Upper lobe of left lung (tissue), 6 donors: ENCODE data around the gene ADAMTSL5. TPM values are rescaled to one million over a fixed set of nuclear protein-coding genes. Genes with fewer than 3 reads are reported as not detected.
A peak's percentile ranks its signal among the peaks of the same experiment; 100 is the strongest.
"Not testable (repeated sequence)": the region's sequence is repeated elsewhere in the genome, so short reads cannot be mapped to it uniquely, and the experiment has no call there.

Experiments used
- ATAC-seq, 2 donors: fragments of 200-7000 bp; cut with Tn5 transposase; one replicate each; pipeline ENCODE4 v1.9.1; 2022; ENCODE audit warnings: mild to moderate bottlenecking in 2 of 2, moderate library complexity in 2 of 2; ENCODE audit not compliant: low FRiP score in 2 of 2
- DNase-seq, 2 donors: peaks; one replicate each; pipeline ENCODE4 v3.0.0-alpha.2; 2019 to 2020
- H3K27ac ChIP-seq, 4 donors: fragments of 200-600 bp; sonication (generic); one replicate each; pipeline ENCODE4 v1.5.1; 2016 to 2019
- H3K27me3 ChIP-seq, 4 donors: fragments of 200-600 bp; sonication (generic); one replicate each; pipeline ENCODE4 v1.5.1; 2017 to 2019
- H3K36me3 ChIP-seq, 4 donors: fragments of 200-600 bp; sonication (generic); one replicate each; pipeline ENCODE4 v1.5.1; 2016 to 2019
- H3K4me1 ChIP-seq, 4 donors: fragments of 200-600 bp; sonication (generic); one replicate each; pipeline ENCODE4 v1.5.1; 2018 to 2019
- H3K4me3 ChIP-seq, 4 donors: fragments of 200-600 bp; sonication (generic); one replicate each; pipeline ENCODE4 v1.5.1; 2017 to 2019; ENCODE audit warnings: mild to moderate bottlenecking in 2 of 4, moderate library complexity in 1 of 4
- H3K9me3 ChIP-seq, 4 donors: fragments of 200-600 bp; sonication (generic); one replicate each; pipeline ENCODE4 v1.5.1; 2018 to 2019
- EP300 ChIP-seq, 4 donors: sonication (generic); formaldehyde crosslinking; IDR thresholded peaks; one replicate each; pipeline ENCODE4 v1.5.1; 2017; ENCODE audit warnings: antibody characterized with exemption in 4 of 4, control low read depth in 2 of 4
- POLR2A ChIP-seq, 4 donors: fragments of 450-650 bp; IDR thresholded peaks; one replicate each; pipeline ENCODE4 v1.5.1; 2016 to 2017; ENCODE audit warnings: antibody characterized with exemption in 4 of 4, mild to moderate bottlenecking in 2 of 4
- POLR2AphosphoS5 ChIP-seq, 2 donors: sonication (generic); formaldehyde crosslinking; IDR thresholded peaks; one replicate each; pipeline ENCODE4 v1.5.1; 2017; ENCODE audit warnings: antibody characterized with exemption in 2 of 2
- WGBS, 2 donors: methylation state at CpG; one replicate each; pipeline ENCODE4 v1.1.5; 2017 to 2018; 5-methylcytosine and 5-hydroxymethylcytosine counted together
- total RNA-seq, 6 donors: library from RNA; depleted of rRNA in 4 of 6; stranded (reverse); fragments of >200 nt in 4 of 6; gene quantifications; one replicate each; pipeline versions ENCODE4 v1.1.0 to v1.2.1, GENCODE V29; 2016 to 2021
- TF ChIP-seq, protein P1 (sequence below), 6 experiments: fragments of 450-650 bp in 4 of 6; fragments of 200-600 bp in 2 of 6; sonication (generic) in 2 of 6; IDR thresholded peaks; one replicate each; pipeline ENCODE4 v1.5.1; 2016 to 2019; ENCODE audit warnings: antibody characterized with exemption in 6 of 6
- donor health status: DM: no; HTN: no; CAD: no; lungs with moderate emphysema.
- donor health status: DM: no; HTN: yes; CAD: no; lungs with severe emphysema.

Gene ADAMTSL5
- total RNA-seq, 6 donors from 2014 or later: 0.89 to 11.5 (median 4.9) TPM

DNA sequence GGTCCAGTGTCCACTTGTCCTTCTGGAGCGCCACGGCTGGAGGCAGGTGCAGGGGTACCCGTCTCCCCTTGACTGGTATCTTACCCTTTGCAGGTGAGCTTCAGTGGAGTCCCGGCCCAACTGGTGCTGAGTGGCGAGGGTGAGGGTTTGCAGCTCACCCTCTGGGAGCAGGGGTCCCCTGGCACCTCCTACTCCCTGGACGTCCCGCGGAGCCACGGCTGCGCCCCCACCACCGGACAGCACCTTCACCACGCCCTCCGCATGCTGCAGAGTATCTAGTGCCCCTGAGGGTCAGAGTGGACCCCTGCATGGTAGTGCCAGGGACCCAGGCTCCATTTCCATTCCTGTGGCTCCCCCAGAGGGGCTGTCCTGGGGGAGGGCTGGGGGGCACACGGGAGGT lies 22.2 kb upstream of the ADAMTSL5 start:
- TF ChIP-seq POLR2A (IDR thresholded peaks at IDR 0.05): no peak
- TF ChIP-seq, protein P1, sequence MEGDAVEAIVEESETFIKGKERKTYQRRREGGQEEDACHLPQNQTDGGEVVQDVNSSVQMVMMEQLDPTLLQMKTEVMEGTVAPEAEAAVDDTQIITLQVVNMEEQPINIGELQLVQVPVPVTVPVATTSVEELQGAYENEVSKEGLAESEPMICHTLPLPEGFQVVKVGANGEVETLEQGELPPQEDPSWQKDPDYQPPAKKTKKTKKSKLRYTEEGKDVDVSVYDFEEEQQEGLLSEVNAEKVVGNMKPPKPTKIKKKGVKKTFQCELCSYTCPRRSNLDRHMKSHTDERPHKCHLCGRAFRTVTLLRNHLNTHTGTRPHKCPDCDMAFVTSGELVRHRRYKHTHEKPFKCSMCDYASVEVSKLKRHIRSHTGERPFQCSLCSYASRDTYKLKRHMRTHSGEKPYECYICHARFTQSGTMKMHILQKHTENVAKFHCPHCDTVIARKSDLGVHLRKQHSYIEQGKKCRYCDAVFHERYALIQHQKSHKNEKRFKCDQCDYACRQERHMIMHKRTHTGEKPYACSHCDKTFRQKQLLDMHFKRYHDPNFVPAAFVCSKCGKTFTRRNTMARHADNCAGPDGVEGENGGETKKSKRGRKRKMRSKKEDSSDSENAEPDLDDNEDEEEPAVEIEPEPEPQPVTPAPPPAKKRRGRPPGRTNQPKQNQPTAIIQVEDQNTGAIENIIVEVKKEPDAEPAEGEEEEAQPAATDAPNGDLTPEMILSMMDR (IDR thresholded peaks at IDR 0.05): no peak
- TF ChIP-seq EP300 (IDR thresholded peaks at IDR 0.05): no peak
- no peak for TF ChIP-seq POLR2AphosphoS5 (IDR thresholded peaks at IDR 0.05)
- H3K27me3 ChIP-seq: peaks cover 0 to 3% (median under 1%) of the 10 kb centered on the region in 4 donors
- no peaks in the 10 kb centered on the region for H3K36me3 ChIP-seq
- H3K4me1 ChIP-seq: no peaks in the 10 kb centered on the region
- no peak overlapping the region for H3K27ac ChIP-seq
- DNase-seq (peak in 1 of 2 donors; percentile 64), ATAC-seq (peak in 1 of 2 donors; percentile 30)
- H3K9me3 ChIP-seq: no peaks in the 10 kb centered on the region
- H3K4me3 ChIP-seq: no peak overlapping the region
- 85 to 92% methylated on average over 7 to 13 of the region's 14 CpGs for WGBS, 2 donors

DNA sequence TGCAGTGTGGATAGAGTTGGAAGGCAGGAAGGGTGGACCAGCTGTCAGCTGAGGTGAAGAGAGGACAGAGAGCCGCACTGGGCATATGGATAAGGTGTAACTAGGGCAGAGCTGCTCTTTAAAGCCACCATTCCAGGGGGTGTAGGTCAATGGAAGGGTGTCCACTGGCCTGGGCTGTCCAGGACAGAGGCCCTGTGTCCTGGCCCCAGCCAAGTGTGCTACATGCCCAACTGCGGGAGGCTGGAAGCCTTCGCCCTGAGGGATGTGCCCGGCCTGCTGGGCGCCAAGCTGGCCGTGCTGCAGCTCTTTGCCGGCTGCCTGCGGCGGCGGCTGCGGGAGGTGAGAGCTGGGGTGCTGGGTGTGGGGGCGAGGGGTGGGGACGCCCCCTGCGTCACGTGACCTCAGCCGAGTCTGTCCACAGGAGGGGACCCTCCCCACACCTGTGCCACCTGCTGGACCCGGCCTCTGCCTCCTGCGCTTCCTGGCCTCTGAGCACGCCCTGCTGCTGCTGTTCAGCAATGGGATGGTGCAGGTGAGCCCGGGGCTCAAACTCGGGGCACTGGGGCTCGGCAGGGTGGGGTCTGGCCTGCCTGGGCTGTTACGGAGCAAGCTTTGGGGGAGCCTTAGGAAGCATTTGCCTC lies 20.8 kb upstream of the ADAMTSL5 start:
- WGBS, 2 donors: 78 to 90% methylated on average over 5 to 22 of the region's 23 CpGs
- Histone ChIP-seq H3K36me3 (no peaks in the 10 kb centered on the region), H3K27ac (no peak overlapping the region), H3K27me3 (peaks cover 0 to 7% (median under 1%) of the 10 kb centered on the region in 4 donors), H3K4me1 (no peaks in the 10 kb centered on the region), H3K4me3 (no peak overlapping the region), H3K9me3 (no peaks in the 10 kb centered on the region)
- TF ChIP-seq, protein P1 (IDR thresholded peaks at IDR 0.05): no peak
- TF ChIP-seq POLR2AphosphoS5 (IDR thresholded peaks at IDR 0.05): no peak
- no peak for TF ChIP-seq EP300 (IDR thresholded peaks at IDR 0.05)
- no peak for TF ChIP-seq POLR2A (IDR thresholded peaks at IDR 0.05)
- DNase-seq (peak in 1 of 2 donors; percentile 68), ATAC-seq (no peak)

DNA sequence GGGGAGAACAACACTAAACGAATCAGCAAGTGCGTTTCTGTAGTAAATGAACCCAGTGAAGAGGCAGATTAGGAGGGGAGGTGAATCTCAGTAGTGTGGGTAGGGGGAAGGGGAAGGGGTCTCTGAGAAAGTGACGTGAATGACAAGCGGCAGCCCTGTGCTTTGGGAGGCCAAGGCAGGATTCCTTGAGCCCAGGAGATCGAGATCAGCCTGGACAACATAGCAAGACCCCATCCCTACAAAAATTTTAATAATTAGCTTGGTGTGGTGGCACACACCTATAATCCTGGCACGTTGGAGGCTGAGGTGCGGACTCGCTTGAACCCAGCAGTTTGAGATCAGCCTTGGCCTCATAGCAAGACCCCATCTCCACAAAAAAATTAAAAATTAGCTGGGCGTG lies 19.2 kb upstream of the ADAMTSL5 start:
- TF ChIP-seq EP300 (IDR thresholded peaks at IDR 0.05): no peak
- TF ChIP-seq POLR2AphosphoS5 (IDR thresholded peaks at IDR 0.05): no peak
- TF ChIP-seq POLR2A (IDR thresholded peaks at IDR 0.05): no peak
- TF ChIP-seq, protein P1 (IDR thresholded peaks at IDR 0.05): no peak
- no peak for DNase-seq
- Histone ChIP-seq H3K27me3 (peaks cover 0 to 4% (median under 1%) of the 10 kb centered on the region in 4 donors), H3K27ac (no peak overlapping the region), H3K36me3 (no peaks in the 10 kb centered on the region), H3K4me3 (no peak overlapping the region), H3K4me1 (no peaks in the 10 kb centered on the region), H3K9me3 (no peaks in the 10 kb centered on the region)
- ATAC-seq: no peak
- WGBS, 2 donors: 82 to 85% methylated on average over 9 of the region's 9 CpGs

DNA sequence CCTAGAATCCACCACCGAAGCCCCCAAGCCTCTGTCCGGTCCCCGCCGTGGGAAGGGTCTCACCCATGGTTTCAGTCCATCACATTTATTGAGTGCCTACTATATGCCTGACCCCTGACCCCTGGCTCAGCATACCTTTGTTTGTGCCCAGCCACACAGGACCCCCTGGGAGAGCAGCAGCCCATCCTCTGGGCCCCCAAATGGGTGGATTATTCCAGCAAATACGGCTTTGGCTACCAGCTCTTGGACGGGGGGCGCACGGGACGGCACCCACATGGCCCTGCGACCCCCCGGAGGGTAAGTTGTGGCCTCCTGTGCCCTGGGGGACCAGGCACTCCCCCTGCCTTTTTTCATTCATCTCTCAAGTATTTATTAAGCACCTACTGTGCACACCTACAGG lies 18.8 kb upstream of the ADAMTSL5 start:
- ATAC-seq (no peak), DNase-seq (no peak)
- Histone ChIP-seq H3K27ac (no peak overlapping the region), H3K27me3 (peaks cover 0 to 4% (median under 1%) of the 10 kb centered on the region in 4 donors), H3K36me3 (no peaks in the 10 kb centered on the region), H3K9me3 (no peaks in the 10 kb centered on the region), H3K4me1 (no peaks in the 10 kb centered on the region), H3K4me3 (no peak overlapping the region)
- TF ChIP-seq, protein P1 (IDR thresholded peaks at IDR 0.05): no peak
- TF ChIP-seq POLR2AphosphoS5 (IDR thresholded peaks at IDR 0.05): no peak
- 82 to 91% methylated on average over 8 to 11 of the region's 11 CpGs for WGBS, 2 donors

DNA sequence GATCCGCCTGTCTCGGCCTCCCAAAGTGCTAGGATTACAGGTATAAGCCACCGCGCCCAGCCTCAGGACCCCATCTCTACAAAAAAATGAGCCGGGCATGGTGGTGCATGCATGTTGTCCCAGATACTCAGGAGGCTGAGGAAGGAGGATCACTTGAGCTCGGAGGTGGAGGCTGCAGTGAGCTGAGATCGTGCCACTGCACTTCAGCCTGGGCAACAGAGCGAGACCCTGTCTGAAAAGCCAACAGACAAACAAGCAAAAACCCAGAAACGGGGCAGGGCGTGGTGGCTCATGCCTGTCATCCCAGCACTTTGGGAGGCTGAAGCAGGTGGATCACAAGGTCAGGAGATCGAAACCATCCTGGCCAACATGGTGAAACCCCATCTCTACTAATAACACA lies 18.0 kb upstream of the ADAMTSL5 start:
- not testable (repeated sequence) for H3K4me3 ChIP-seq, ATAC-seq, H3K4me1 ChIP-seq, DNase-seq, H3K27ac ChIP-seq, H3K36me3 ChIP-seq, H3K27me3 ChIP-seq, H3K9me3 ChIP-seq
- WGBS, 2 donors: 88 to 91% methylated on average over 11 of the region's 11 CpGs
